Central memory CD4-positive, alpha-beta T cell (primary cell): ENCODE results near the gene ZNF423.
"Not testable (repeated sequence)": the region's sequence is repeated elsewhere in the genome, so short reads cannot be mapped to it uniquely, and the experiment has no call there.

ENCODE experiments used
- DNase-seq: peaks from one replicate; pipeline ENCODE4 v3.0.0; 2022

The ZNF423 gene

DNA sequence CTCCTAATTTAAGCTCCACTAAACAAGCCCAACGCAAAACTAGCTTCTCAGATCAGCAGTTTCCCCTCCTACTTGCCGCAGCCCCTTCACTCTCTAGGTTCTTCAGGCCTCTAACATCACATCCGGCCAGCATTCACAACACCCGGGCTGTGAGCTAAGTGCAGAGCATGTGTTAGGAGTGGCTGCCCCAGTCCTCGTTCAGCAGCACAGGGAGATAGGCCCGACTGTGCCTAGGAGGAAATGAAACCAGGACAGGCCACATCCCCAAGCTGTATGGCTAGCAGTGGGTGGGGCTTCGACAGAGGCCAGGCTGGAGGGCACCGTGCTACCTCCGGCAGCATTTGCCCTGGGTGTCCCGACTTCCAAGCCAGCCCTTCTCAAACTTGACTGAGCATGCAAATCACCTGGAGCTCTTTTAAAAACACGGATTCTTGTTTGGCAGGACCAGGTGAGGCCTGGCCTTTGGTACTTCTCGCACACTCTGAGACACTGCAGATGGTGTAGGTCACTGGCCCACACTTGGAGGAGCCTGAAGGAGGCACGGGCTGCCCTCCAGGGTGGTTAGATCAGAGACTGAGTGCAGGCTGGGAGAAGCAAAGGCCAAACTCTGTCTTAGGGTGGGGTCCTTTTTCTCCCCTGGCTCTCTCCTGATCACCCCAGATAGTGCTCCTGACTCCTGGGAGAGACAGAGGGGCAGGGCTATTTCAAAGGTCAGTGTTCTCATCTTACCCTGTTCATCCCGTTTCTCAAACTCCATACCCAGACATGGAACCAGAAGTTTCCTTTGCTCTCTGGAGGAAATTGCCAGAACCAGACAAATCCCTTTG, 280.4 kb downstream of the ZNF423 start:
- no peak for DNase-seq

DNA sequence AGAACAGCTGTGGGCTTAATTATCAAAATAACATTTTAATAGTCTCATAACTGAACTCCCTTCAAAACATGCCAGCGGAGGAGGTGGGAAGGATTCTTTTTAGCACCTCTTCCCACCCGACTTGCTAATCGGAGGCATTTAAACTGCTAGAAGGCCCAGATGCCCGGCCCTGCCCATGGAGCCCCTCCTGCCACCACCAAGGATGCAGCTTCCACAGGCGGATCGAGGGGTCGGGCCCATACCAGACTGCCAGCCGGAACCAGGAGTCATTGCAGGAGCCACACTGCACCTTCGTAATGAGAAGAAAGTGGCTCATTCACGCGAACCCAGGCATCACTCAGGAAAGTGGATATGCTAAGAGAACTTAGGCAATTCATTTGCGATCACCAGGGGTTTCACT, 281.1 kb downstream of the ZNF423 start:
- DNase-seq = no peak

DNA sequence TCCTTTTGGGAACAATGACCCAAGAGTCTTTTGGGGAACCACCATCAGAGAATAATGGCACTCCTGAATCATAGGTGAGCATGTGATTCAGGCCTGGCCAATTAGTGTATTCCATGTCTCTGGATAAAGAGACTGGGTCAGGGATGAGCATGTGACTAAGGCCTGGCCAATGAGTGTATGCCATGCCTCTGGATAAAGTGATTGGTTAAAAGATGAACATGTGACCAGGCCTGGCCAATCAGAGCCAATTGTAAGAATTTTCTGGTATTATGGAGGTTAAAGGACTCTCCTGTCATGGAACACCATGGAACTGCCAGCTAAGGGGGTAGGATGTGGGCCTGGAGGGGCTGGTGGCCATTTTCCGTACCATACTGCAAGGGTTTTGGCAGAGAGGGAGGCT, 288.0 kb downstream of the ZNF423 start:
- no peak for DNase-seq

DNA sequence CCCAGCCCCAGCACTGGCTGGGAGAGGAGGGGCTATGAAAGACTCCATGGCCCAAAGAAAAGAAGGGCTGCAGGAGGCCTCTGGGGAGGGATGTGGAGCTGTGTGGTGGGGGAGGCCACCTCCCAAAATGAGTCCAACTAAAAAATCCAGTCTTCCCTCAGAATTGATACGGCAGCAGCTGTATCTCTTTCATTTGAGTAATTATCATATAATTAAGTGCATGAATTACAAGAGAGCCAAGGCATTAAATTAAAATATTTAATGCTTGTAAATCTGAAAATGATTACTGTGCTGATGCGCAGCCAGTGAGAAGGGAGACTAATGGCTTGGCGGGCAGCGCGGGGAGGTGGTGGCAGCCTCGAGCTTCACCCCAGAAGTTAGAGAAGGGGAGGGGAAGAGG, 289.5 kb downstream of the ZNF423 start:
- DNase-seq = no peak

DNA sequence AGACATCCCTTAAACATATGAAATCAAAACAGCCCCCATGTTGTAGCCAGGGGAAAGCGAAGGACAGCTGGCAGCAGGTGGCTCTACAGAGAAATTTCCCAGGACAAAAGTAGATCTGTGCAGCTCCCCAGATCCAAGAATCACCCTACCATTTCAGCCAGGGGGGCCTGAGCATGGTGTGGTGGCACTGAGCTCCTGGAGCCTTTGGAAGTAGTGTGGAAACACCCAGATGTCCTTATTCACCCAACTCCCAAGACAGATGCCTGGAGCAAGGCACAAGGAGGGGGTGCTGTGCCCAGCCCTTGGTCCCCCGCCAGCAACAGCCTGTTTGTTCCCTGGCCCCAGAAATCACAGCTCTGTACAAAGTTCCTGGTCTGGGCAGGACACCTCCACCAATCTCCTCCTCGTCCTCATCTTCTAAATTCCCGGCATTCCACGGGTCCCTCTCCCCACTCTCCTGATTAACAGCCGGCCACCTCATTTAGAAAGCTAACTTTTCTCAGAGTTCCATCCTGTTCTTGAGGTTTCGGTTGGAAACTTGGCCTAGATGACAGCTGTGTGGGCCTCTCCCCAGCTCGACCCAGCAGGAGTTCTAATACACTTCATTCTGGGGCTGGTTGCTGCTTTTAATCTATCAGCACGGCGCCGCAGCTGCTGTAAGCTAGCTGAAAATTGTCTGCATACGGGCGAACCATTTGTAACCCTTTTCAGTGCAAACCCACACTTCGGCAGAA, 291.2 kb downstream of the ZNF423 start:
- no peak for DNase-seq

DNA sequence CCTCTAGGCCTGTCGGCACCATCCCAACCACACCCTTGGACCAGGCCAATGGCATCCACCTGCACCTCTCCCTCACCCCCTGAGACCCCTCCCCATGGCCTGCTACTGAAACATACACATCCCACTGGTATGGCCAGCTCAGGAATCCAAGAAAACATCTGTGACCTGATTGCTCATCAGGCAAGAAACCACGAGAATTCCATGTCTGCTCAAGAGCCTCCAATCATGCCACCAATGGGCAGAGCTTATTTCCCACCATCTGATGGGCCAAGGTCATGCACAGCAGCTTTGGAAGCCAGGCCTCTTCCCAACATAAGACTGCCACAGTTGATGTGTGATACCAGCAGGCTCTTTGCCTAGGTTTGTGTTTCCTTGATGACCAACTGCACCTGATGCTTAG, 292.2 kb downstream of the ZNF423 start:
- DNase-seq = no peak

DNA sequence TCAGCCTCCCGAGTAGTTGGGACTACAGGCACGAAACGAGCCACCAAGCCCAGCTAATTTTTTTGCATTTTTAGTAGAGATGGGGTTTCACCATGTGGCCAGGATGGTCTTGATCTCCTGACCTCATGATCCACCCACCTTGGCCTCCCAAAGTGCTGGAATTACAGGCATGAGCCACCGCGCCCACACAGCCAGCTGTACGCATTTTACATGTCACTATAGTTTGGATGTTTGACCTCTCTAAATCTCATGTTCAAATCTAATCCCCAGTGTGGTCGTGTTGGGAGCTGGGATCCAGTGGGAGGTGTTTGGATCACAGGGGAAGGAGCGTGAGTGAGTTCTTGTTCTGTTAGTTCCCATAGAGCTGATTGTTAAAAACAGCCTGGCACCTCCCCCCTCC, 293.0 kb downstream of the ZNF423 start:
- DNase-seq = not testable (repeated sequence)

DNA sequence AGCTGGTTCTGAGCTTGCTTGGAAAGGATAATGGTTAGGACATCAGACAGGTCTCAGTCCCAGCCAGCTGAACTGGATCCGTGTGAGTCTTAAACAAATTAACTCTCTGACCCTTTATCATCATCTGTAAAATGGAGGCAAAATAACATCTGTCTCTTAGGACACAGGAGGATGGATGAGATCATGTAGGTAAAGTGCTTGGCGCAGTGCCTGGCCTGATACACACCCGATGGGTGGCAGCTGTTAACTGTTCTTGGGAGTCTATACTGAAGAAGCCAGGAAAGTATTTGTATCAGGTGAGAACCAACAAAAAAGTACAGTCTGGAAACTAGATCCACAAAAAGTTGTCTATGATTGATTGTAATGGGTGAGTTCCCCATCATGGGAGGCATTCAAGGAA, 293.7 kb downstream of the ZNF423 start:
- DNase-seq = no peak

DNA sequence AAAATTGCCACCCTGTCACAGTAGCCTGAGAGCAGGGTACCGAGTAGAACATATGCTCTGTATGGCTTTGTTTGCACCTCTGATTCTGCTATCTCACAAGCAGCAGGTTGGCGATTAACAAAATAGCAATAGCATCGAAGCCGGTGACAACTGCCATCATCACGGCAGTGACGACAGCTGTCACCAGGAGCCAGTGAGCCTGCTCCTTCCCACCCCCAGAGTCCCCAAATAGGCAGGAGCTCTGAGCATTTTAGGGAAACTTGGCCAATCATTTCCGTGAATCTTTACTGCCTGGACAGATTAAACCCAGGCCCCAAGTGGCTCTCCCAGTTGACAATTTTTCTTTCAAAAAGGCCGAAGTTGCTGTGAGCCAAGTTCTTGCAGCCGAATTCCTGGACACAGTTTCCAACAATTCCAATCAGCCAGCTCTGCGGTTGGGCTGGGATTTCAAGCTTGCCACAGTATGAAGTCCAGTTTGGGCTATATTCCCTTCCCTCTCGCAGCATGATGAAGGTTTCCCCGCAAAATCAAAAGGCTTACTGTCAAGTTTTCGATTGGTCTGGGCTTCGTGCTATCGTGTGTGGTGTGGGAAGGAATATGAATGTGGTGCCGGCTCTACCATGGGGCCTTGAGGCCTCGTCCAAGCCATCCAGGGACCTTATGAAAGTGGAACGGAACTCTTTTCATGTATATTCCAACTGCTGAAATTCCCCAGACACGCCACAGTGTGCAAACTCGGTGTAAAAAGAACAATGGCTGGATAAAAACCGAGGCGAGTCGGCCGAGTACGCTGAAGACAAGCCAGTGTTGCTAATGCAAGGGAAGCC, 295.7 kb downstream of the ZNF423 start:
- DNase-seq = no peak

DNA sequence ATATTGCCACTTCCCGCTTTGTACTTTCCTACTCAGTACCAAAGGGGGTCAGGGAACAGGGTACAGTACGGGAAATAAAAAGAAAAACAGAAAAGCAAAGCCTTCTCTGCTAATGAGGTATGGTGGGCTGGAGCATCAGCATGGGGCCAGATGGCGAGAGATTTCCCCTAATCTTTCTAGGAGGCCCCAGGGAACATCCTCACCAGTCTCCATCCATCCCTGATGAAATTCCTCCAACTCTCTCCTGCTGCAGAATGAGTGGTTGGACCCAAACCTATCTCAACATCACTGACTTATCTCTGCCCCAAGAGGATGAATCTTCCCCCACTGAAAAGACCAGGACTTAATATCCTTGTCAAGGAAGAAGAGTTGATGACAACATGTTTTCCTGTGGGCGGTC, 296.7 kb downstream of the ZNF423 start:
- no peak for DNase-seq

DNA sequence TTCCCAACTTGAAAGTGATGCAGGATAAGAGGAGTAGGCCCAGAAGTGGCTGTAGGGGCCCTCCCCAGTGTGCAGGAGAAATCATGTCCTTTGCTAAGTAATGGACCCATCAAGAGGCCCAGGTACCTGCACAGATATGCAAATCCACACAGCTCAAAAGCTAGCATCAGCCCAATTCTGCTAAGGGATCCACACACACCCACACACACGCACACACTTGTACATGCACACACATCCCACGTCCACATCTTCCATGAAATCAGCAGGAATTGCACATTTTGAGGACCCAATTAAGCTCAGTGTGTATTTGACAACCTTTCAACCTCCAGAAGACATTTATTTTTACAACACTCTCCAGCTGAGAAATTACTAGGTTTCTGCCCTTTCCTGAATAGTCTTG, 297.5 kb downstream of the ZNF423 start:
- no peak for DNase-seq

DNA sequence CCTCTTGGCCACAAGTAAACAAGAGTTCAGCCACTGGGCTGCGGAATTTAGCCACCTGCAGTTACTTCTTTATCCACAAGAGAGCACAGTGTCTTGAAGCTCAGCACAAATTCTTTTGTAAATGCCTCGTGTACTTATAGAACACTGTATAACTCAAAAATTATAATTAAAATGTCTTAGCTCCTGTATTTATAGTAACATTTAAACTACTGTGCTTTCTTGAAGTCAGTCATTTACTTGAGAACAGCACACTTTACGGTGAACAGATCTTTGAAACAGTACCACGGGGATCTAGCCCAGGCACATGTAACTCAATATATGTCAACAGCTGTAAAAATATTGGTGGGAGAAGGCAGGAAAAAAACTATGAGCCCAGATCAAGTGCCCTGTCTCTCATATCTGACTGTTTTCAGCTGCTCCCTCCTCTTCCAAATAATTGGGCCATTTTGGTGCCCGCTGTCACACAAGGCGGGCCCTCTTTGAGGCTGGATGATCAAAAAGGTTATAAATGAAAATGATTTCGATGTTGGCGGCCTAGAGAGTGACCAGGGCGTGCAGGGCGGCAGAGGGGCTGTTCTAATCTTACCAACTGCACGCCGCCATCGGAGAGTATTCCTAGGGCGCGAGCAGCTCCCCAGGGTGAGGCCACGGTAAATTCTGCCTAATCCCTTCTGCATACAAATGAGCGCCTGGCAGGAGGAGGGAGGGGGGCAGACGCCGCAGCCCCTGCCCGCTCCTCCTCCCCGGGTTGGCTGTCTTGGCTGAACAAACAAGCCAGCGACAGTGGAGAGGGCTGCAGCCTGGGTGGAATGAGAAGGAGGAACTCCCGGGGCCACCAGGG, 299.1 kb downstream of the ZNF423 start:
- no peak for DNase-seq

DNA sequence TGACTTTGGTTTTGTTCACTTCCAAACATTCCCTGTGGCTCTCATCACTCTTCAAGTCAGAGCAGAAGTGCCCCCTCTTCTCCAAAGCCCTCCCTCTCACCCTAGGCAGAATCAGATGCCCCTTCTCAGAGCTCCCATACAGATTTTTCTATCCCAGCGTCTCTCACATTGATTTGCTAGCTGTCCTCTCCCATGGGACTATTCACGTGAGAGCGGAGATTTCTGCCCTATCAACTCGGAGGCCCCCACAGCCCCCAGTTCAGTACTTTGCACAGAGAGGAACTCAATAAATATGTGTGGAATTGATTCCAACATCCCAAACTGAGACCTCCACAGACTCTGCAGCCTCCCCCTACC, 299.7 kb downstream of the ZNF423 start:
- DNase-seq = no peak

DNA sequence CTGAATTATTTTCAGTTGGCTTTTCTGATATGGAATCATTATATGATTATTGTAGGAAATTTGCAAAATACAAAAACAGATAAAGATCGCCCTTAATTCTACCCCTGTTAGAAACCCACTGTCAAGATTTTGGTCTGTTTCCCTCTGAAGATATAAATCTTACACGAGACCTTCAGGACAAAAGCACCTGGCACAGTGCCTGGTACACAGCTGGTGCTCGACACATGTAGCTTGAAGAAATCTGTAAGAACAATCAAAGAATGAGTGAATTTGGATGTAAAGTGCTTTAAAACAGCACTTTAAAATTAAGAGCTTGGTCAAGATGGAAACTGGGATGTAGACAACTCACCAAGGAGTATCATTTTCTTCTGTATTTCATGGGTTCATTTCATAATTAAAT, 301.2 kb downstream of the ZNF423 start:
- DNase-seq = no peak

DNA sequence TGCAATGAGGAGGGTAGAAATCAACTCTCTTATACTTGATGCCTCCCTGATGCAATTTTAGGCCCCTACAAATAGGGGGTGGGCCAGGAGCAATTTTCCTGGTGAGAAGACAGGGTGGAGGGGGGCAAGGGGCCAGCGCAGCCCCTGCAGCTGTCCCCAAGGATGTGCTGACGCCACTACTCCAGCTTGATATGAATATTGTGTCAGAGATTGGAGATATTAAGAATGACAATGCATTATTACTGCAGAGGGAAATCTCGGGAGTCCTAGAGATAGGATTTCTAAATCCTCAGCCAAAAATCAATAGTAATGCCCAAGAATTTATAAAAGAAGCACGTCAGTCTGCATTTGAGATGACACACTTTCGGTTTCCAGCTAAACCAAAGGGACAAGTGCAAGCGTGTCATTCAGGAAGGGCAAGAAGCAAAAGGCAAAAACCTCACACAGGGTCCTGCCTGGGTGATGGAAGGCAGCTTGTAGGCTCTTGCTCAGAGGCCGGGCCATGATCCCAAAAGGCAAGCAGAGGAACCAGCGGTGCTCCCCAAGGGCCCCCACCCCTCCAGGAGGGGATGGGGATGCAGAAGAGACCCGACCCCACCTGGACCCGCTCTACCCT, 303.5 kb downstream of the ZNF423 start:
- DNase-seq = no peak

DNA sequence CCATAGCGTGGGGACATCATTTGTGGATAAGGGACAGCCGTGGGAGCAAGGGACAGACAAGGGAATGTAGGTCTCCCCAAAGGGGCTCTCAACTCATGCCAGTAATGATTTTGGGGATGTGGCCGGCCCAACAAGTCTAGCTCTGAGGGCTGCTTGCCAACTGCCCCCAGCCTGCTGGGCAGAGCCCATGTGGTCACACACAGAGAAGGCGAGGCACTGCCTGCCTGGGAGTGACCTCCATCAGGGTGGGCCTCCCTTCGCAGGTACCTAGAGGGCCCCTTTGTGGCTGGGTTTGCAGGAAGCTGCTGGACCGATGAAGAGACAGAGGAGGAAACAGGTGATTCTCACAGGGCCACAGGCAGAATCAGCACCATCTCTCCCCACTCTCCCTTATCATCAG, 305.2 kb downstream of the ZNF423 start:
- no peak for DNase-seq

DNA sequence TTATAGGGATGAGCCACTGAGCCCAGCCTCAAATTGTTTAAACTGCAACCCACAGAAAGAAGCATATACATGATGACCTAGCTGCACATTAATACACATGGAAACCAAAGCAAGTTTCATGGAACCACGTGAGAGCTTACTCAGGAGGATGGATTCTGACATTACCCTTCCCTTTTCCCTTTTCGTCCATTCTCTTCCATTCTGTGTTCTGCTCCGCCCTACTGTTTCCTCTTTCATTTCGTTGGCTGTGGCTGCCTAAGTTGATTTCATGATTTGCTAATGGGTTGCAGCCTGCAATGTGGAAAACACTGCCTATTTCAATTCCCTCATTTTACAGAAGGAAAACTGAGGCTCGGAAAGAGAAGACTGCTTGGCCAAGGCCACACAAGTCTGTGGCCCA, 305.8 kb downstream of the ZNF423 start:
- DNase-seq = no peak

DNA sequence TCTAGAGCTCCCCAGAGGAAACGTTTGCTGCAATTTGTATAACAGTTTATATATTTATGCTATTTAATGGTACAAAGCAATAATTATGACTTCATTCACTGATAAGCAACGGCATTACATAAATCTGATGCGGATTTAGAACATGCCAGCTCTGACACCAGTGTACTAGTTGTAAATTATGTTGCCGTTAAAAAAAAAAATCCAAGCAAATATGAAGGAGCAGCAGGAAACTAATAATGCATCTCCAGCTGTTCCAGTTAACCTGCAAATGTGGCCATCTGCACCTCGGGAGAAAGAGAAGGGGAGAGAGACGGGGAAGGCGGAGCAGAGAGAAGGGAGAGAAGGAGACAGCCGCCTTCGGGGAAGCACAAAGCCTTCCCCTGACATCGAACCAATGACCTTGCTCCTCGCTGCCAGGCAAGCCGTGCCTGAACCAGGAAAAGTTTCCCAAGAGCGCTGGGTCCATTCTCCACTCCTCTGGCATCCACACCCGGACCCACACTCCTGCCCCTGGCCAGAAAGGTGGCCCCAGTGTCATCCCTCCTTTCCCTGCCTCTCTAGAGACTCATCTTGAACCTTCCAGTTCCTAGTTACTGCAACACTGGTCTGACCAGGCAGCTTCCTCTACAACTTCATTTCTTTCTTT, 307.5 kb downstream of the ZNF423 start:
- no peak for DNase-seq

DNA sequence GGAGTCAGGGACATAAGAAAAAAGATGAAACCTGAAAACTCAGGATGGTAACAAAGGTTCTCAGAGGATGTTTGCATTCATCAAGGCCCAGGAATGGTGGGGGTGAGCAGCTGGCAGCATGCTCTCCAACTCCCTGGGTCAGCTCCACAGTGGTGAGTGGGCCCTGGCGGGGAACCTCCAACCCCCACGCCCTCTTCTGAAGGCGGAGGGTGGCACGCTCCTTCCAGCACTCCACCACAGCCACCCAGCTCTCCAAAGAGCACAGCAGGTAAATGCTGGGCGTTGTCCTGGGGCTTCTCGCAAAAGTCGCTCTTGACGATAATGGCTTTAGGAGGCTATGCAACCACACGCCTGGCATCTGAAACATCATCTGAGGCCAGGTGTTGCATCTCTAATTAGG, 308.5 kb downstream of the ZNF423 start:
- DNase-seq = no peak

DNA sequence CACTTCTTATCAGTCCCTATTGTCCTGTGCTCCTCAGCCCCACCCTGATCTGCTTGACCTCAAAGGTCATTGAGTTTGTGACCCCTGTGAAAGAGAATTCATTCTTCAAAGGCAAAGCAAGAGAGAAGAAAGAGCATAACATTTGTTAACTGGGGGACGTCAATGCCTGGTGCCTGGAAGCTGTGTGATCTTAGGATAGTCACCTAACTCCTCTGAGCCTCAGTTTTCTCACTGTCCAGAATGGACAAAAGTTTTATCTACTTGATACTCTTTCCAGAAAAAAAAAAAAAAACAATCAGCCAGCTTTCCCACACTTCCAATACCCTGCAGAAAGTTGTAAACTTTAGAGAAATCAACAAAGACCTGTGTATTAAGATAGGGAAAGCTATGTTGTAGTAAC, 309.2 kb downstream of the ZNF423 start:
- no peak for DNase-seq

DNA sequence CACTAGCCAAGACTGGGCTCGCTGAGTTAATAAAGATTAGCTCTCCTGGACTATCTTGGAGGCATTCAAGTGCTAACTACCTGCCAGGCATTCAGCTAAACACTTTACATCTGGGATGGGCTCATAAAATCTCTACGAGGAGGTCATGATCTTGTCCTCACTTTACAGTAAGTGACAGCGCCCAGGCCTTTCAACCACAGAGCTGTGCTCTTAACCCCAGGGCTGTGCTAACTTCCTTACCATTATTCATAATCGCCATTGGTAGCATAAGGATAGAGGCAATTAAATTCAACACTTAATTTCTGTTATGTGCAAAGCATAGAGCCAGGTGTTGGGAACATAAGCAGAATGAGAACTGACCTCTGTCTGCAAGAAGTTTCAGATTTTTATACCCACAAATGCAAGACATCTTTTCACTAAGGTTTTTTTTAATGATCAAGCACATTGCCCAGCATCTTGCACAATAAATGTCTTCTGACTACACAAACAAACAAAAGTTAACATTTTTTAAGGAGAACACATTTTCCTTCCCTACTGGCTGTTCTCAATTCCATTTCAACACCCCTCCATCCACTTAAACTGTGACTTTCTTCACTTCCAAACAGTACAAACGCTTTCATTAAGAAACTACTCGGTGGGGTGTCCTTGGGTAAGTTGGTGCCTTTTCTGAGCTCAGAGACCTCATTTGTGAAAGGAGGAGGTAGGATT, 310.0 kb downstream of the ZNF423 start:
- no peak for DNase-seq
